A549 (cell line): ENCODE results near the gene PARD6G. TPM values are rescaled to one million over a fixed set of nuclear protein-coding genes. Genes with fewer than 3 reads are reported as not detected.
"Not testable (repeated sequence)": the region's sequence is repeated elsewhere in the genome, so short reads cannot be mapped to it uniquely, and the experiment has no call there.

Source experiments
- ATAC-seq, 2 experiments: fragments of 200-7000 bp in 1 of 2; fragments of >200 bp in 1 of 2; cut with Nextera tagmentation in 1 of 2; cut with Tn5 transposase in 1 of 2; 3 replicates each; pipeline versions ENCODE4 v1.8.0 to v1.9.1; 2018 to 2020; ENCODE audit warnings: mild to moderate bottlenecking in 1 of 2, moderate library complexity in 1 of 2
- CTCF ChIA-PET: fragments of 300-600 bp; sonication (Branson Sonifier 250); formaldehyde crosslinking; extraction: SDS; loops from one replicate; lab custom pipeline; 2021; ENCODE audit warnings: antibody characterized with exemption, inconsistent platforms; lab: Yijun Ruan, JAX
- POLR2A ChIA-PET: fragments of 350-600 bp; formaldehyde crosslinking; extraction: SDS; loops from one replicate; lab custom pipeline; 2021; ENCODE audit warnings: antibody characterized with exemption, inconsistent platforms; lab: Yijun Ruan, JAX
- DNase-seq, 2 experiments: peaks; one replicate each; pipeline versions ENCODE4 v3.0.0 to v3.0.0-alpha.2; 2011 to 2016; ENCODE audit warnings: low read depth in 1 of 2, low spot score in 1 of 2
- FAIRE-seq: peaks from 2 replicates; lab custom pipeline; 2011; peaks lifted over from hg19 to GRCh38; lab: Jason Lieb, UNC
- H3K27ac ChIP-seq, 2 experiments: fragments of >200 bp; sonication (Bioruptor Twin); formaldehyde crosslinking; 3 replicates each; pipeline ENCODE4 v1.5.1; 2016 to 2017
- H3K4me1 ChIP-seq: fragments of >200 bp; sonication (Bioruptor Twin); formaldehyde crosslinking; 3 replicates; pipeline ENCODE4 v1.6.1; 2016
- H3K4me2 ChIP-seq: fragments of >200 bp; sonication (Bioruptor Twin); formaldehyde crosslinking; 3 replicates; pipeline ENCODE4 v1.6.1; 2016
- H3K4me3 ChIP-seq: fragments of >200 bp; sonication (Bioruptor Twin); formaldehyde crosslinking; 3 replicates; pipeline ENCODE4 v1.5.1; 2016
- H3K9me3 ChIP-seq: fragments of >200 bp; sonication (Bioruptor Twin); formaldehyde crosslinking; 3 replicates; pipeline ENCODE4 v1.6.1; 2016
- CHD2 ChIP-seq: fragments of 150-350 bp; IDR thresholded peaks from 2 replicates; pipeline ENCODE4 v1.6.1; 2014; ENCODE audit warnings: low read length; ENCODE audit not compliant: partially characterized antibody
- CHD4 ChIP-seq: fragments of 200-600 bp; sonication (generic); IDR thresholded peaks from 2 replicates; pipeline ENCODE4 v1.6.1; 2016; ENCODE audit warnings: antibody characterized with exemption, mild to moderate bottlenecking, borderline replicate concordance
- EHF ChIP-seq: fragments of 250-450 bp; sonication (Bioruptor Pico); IDR thresholded peaks from 2 replicates; pipeline ENCODE4 v1.5.0; 2020; ENCODE audit warnings: mild to moderate bottlenecking
- ESRRA ChIP-seq: fragments of 150-350 bp; IDR thresholded peaks from 2 replicates; pipeline ENCODE4 v1.6.1; 2014; ENCODE audit warnings: mild to moderate bottlenecking, low read length, borderline replicate concordance
- HEYL ChIP-seq: fragments of 250-450 bp; sonication (Bioruptor Pico); IDR thresholded peaks from 2 replicates; pipeline ENCODE4 v1.8.0; 2021; ENCODE audit warnings: mild to moderate bottlenecking, moderate library complexity
- HOXA7 ChIP-seq: fragments of 250-450 bp; sonication (Bioruptor Pico); IDR thresholded peaks from 2 replicates; pipeline ENCODE4 v1.5.0; 2020; ENCODE audit warnings: mild to moderate bottlenecking, moderate library complexity
- HOXB13 ChIP-seq: fragments of 250-450 bp; sonication (Bioruptor Pico); IDR thresholded peaks from 2 replicates; pipeline ENCODE4 v1.5.0; 2020; ENCODE audit warnings: low read depth, mild to moderate bottlenecking, moderate library complexity
- JUNB ChIP-seq: fragments of >200 bp; sonication (Bioruptor Twin); formaldehyde crosslinking; IDR thresholded peaks from 2 replicates; pipeline ENCODE4 v1.6.1; 2016
- KDM1A ChIP-seq: fragments of 200-600 bp; sonication (generic); IDR thresholded peaks from 2 replicates; pipeline ENCODE4 v1.6.1; 2016; ENCODE audit warnings: low read depth, mild to moderate bottlenecking
- KDM5A ChIP-seq: fragments of 200-600 bp; sonication (generic); IDR thresholded peaks from 2 replicates; pipeline ENCODE4 v1.6.1; 2016; ENCODE audit warnings: antibody characterized with exemption, mild to moderate bottlenecking
- MAFK ChIP-seq: fragments of 450-650 bp; IDR thresholded peaks from 2 replicates; pipeline ENCODE4 v1.6.1; 2014; ENCODE audit not compliant: partially characterized antibody
- MAZ ChIP-seq: fragments of 150-350 bp; IDR thresholded peaks from 2 replicates; pipeline ENCODE4 v1.6.1; 2014; ENCODE audit warnings: antibody characterized with exemption, low read depth, low read length, borderline replicate concordance
- MYC ChIP-seq: IDR thresholded peaks from 2 replicates; pipeline ENCODE4 v1.6.1; 2012; ENCODE audit warnings: mild to moderate bottlenecking, inconsistent platforms, low read length, improper control_type of control experiment, borderline replicate concordance
- NPAS2 ChIP-seq: fragments of 250-450 bp; sonication (Bioruptor Pico); IDR thresholded peaks from 2 replicates; pipeline ENCODE4 v1.8.0; 2022; ENCODE audit warnings: mild to moderate bottlenecking, moderate library complexity, borderline replicate concordance
- PHF8 ChIP-seq: fragments of 200-600 bp; sonication (generic); IDR thresholded peaks from 2 replicates; pipeline ENCODE4 v1.6.1; 2016; ENCODE audit warnings: low read depth, mild to moderate bottlenecking, antibody characterized with exemption, moderate library complexity, borderline replicate concordance
- POLR2A ChIP-seq: IDR thresholded peaks from 2 replicates; pipeline ENCODE4 v1.6.1; 2012; ENCODE audit warnings: mild to moderate bottlenecking, low read length
- RAD21 ChIP-seq, 2 experiments: fragments of >200 bp in 1 of 2; sonication (Bioruptor Twin) in 1 of 2; formaldehyde crosslinking in 1 of 2; IDR thresholded peaks in 1 of 2; conservative IDR thresholded peaks in 1 of 2; 2 replicates in 1 of 2; 3 replicates in 1 of 2; pipeline ENCODE4 v1.6.1; 2012 to 2018; ENCODE audit warnings: inconsistent platforms in 1 of 2
- TFCP2L1 ChIP-seq: fragments of 250-450 bp; sonication (Bioruptor Pico); IDR thresholded peaks from 2 replicates; pipeline ENCODE4 v1.5.0; 2021; ENCODE audit warnings: mild to moderate bottlenecking
- WGBS: methylation state at CpG from one replicate; pipeline ENCODE4 v1.1.6; 2017; ENCODE audit errors: missing lambda C conversion rate; 5-methylcytosine and 5-hydroxymethylcytosine counted together
- polyA plus RNA-seq, 4 experiments: library from polyadenylated mRNA; depleted of rRNA in 3 of 4; stranded (reverse); fragments of >200 nt; fragmentation: RNase III in 1 of 4; extraction: RNeasy Plus Mini Kit Qiagen cat#74134 plus additional on column Dnase treatment in 1 of 4; gene quantifications; 2 replicates in 3 of 4; 3 replicates in 1 of 4; pipeline ENCODE4 v1.2.3, GENCODE V29; 2011 to 2017
- TF ChIP-seq, protein P1 (sequence below): fragments of 200-600 bp; sonication (generic); IDR thresholded peaks from 2 replicates; pipeline ENCODE4 v1.6.1; 2016; ENCODE audit warnings: antibody characterized with exemption, mild to moderate bottlenecking, moderate library complexity
- TF ChIP-seq, protein P2 (sequence below): fragments of >200 bp; sonication (Bioruptor Twin); formaldehyde crosslinking; IDR thresholded peaks from 3 replicates; pipeline ENCODE4 v1.5.1; 2016
- TF ChIP-seq, protein P3 (sequence below): IDR thresholded peaks from 2 replicates; pipeline ENCODE4 v1.6.1; 2012
- TF ChIP-seq, protein P4 (sequence below): fragments of >200 bp; sonication (Bioruptor Twin); formaldehyde crosslinking; IDR thresholded peaks from 2 replicates; pipeline ENCODE4 v1.6.1; 2016

PARD6G gene
- polyA plus RNA-seq, 2 of the 4 experiments (the other 2 are of a cell fraction): 1.6 to 2.3 TPM

DNA sequence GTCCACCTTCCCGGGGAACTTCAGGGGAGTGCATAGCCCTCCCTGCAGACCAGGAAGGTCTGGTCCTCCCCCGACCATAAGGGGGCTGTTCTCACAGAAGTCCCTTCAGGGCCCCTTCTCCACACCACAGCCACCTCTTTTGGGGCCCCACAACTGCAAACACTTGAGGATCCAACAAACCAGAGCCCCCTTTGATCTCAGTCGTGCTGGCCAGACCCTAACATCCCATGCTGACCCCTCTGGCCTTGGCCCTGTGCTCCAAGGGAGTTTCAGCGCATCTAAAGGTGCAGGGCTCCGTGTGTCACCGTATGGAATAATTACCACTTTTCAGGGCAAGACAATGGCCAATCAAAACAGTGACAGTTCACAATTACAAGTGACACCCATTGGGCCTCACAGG is 80.6 kb downstream of the PARD6G start (continued):
- TF ChIP-seq, protein P1, sequence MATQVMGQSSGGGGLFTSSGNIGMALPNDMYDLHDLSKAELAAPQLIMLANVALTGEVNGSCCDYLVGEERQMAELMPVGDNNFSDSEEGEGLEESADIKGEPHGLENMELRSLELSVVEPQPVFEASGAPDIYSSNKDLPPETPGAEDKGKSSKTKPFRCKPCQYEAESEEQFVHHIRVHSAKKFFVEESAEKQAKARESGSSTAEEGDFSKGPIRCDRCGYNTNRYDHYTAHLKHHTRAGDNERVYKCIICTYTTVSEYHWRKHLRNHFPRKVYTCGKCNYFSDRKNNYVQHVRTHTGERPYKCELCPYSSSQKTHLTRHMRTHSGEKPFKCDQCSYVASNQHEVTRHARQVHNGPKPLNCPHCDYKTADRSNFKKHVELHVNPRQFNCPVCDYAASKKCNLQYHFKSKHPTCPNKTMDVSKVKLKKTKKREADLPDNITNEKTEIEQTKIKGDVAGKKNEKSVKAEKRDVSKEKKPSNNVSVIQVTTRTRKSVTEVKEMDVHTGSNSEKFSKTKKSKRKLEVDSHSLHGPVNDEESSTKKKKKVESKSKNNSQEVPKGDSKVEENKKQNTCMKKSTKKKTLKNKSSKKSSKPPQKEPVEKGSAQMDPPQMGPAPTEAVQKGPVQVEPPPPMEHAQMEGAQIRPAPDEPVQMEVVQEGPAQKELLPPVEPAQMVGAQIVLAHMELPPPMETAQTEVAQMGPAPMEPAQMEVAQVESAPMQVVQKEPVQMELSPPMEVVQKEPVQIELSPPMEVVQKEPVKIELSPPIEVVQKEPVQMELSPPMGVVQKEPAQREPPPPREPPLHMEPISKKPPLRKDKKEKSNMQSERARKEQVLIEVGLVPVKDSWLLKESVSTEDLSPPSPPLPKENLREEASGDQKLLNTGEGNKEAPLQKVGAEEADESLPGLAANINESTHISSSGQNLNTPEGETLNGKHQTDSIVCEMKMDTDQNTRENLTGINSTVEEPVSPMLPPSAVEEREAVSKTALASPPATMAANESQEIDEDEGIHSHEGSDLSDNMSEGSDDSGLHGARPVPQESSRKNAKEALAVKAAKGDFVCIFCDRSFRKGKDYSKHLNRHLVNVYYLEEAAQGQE: no peak
- TF ChIP-seq POLR2A: no peak
- TF ChIP-seq KDM5A: no peak

DNA sequence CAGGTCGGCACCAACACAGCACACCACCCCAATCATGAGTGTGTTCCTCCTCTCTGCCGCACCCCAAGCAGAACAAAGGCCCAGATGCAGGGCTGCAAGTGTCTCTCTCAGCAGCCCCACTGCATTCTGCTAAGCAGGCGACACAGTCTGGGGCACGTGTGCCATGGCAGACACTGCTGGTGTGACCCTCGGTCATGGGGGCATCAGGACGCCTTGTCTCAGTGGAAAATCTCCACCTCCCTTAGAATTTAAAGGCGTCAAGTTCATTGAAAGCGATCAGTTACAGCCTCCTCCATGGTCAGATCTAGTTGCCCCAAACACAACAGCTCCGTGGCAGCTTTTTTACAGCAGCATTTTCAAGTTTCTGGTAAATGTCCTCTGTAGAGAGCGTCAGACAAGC is 81.1 kb downstream of the PARD6G start:
- no peak for ATAC-seq
- WGBS: 56% methylated on average over 9 of the region's 10 CpGs
- Histone ChIP-seq H3K4me1 (no peaks in the 10 kb centered on the region), H3K27ac (no peak overlapping the region), H3K9me3 (no peaks in the 10 kb centered on the region), H3K4me3 (no peak overlapping the region), H3K4me2 (no peak overlapping the region)
- TF ChIP-seq MYC (no peak), CHD4 (no peak), HEYL (no peak), KDM1A (no peak)
- DNase-seq: no peak
- ChIA-PET CTCF (interaction anchor here (0.6 kb wide), 1 partner anchor 59 kb away, joined by 3 read pairs; no protein-coding TSS in a partner anchor), POLR2A (no interaction called here)
- FAIRE-seq: no peak

DNA sequence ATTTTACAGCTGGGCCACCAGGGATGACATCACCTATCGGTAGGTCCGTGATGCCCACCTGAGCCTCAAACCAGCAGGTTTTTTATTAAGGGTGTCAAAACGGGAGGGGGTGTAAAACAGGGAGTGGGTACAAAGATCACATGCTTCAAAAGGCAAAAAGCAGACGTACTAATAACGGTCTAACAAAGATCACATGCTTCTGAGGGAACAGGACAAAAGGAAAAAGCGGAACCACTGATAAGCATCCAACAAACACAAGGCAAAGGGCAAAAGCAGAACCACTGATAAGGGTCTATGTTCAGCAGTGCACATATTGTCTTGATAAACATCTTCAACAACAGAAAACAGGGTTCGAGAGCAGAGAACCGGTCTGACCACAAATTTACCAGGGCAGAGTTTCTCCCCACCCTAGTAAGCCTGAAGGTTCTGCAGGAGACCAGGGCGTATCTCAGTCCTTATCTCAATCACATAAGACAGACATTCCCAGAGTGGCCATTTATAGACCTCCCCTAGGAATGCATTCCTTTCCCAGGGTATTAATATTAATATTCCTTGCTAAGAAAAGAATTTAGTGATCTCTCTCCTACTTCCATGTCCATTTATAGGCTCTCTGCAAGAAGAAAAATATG is 82.5 kb downstream of the PARD6G start:
- H3K4me1 ChIP-seq, CTCF ChIA-PET, FAIRE-seq, H3K4me3 ChIP-seq, POLR2A ChIA-PET, ATAC-seq, DNase-seq, H3K4me2 ChIP-seq, H3K9me3 ChIP-seq, H3K27ac ChIP-seq: not testable (repeated sequence)
- 50% methylated on average over 9 of the region's 9 CpGs for WGBS

DNA sequence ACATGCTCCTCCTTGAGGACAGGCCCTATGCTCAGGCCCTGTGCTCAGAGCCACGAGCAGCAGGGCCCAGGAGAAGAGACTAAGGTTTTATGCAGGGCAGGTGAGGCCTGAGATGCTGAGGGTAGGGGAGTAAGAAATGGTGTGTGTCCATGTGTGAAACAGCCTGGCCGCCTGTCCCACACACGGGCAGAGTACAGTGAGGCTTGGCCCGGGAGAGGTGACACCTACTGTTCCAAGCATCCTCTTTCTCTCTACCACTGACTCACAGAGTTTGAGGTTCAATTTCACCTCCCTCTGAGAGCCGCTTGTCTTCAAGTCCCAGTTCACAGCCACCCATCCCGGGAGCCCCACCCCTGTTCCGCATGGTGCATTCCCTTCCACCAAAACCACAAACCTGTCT is 84.1 kb downstream of the PARD6G start:
- Histone ChIP-seq H3K4me3 (no peak overlapping the region), H3K27ac (no peak overlapping the region), H3K4me1 (no peaks in the 10 kb centered on the region), H3K4me2 (no peak overlapping the region), H3K9me3 (no peaks in the 10 kb centered on the region)
- 83% methylated on average over 7 of the region's 7 CpGs for WGBS
- peak in 1 of 2 experiments; percentile 22; a peak in 1 of 6 replicates for ATAC-seq
- TF ChIP-seq NPAS2 (CRISPR knock-in tag): no peak
- no peak for TF ChIP-seq CHD2
- TF ChIP-seq JUNB: no peak
- TF ChIP-seq MAZ: no peak
- TF ChIP-seq, protein P2, sequence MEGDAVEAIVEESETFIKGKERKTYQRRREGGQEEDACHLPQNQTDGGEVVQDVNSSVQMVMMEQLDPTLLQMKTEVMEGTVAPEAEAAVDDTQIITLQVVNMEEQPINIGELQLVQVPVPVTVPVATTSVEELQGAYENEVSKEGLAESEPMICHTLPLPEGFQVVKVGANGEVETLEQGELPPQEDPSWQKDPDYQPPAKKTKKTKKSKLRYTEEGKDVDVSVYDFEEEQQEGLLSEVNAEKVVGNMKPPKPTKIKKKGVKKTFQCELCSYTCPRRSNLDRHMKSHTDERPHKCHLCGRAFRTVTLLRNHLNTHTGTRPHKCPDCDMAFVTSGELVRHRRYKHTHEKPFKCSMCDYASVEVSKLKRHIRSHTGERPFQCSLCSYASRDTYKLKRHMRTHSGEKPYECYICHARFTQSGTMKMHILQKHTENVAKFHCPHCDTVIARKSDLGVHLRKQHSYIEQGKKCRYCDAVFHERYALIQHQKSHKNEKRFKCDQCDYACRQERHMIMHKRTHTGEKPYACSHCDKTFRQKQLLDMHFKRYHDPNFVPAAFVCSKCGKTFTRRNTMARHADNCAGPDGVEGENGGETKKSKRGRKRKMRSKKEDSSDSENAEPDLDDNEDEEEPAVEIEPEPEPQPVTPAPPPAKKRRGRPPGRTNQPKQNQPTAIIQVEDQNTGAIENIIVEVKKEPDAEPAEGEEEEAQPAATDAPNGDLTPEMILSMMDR: no peak
- TF ChIP-seq, protein P3, sequence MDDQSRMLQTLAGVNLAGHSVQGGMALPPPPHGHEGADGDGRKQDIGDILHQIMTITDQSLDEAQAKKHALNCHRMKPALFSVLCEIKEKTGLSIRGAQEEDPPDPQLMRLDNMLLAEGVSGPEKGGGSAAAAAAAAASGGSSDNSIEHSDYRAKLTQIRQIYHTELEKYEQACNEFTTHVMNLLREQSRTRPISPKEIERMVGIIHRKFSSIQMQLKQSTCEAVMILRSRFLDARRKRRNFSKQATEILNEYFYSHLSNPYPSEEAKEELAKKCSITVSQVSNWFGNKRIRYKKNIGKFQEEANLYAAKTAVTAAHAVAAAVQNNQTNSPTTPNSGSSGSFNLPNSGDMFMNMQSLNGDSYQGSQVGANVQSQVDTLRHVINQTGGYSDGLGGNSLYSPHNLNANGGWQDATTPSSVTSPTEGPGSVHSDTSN: no peak
- no peak for TF ChIP-seq MAFK
- no peak for TF ChIP-seq HOXB13 (CRISPR knock-in tag)
- TF ChIP-seq ESRRA: no peak
- no peak for TF ChIP-seq EHF (CRISPR knock-in tag)
- TF ChIP-seq PHF8: no peak
- TF ChIP-seq, protein P4, sequence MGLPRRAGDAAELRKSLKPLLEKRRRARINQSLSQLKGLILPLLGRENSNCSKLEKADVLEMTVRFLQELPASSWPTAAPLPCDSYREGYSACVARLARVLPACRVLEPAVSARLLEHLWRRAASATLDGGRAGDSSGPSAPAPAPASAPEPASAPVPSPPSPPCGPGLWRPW: no peak
- TF ChIP-seq HOXA7: no peak
- no peak for TF ChIP-seq RAD21 (conservative IDR thresholded peaks at IDR 0.05 in 1 of 2, IDR thresholded peaks at IDR 0.05 in 1 of 2)
- TF ChIP-seq TFCP2L1 (CRISPR knock-in tag): no peak
- ChIA-PET CTCF (no interaction called here), POLR2A (no interaction called here)
- FAIRE-seq: no peak
- DNase-seq: no peak
